HG02973 (cell line): ENCODE data around the gene ARHGAP6.

ENCODE experiments used
- ATAC-seq: cut with Tn5 transposase; IDR thresholded peaks from one replicate; pipeline ENCODE4 v1.9.1; 2021; ENCODE audit warnings: moderate library complexity; ENCODE audit not compliant: unreplicated experiment

ARHGAP6 gene

DNA sequence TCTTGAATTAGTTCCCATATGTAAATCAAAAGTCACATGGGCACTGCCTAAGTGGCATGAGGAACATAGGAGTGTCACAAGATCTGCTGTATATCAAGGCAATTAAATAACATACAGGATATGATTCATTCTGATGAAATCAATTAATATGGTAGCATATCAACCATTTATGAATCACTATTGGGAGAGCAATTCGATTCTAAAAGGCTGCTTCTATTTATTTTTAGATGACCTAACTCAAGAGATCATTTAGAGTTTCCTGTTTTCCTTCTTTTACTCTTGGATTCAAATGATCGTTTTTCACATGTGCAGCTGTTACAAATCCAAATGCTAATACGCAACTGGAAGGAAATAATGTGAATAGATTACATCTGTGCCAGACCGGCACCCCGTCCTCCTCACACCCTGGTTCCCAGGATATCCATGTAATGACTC lies 472.7 kb downstream of the ARHGAP6 start:
- ATAC-seq, result no peak

DNA sequence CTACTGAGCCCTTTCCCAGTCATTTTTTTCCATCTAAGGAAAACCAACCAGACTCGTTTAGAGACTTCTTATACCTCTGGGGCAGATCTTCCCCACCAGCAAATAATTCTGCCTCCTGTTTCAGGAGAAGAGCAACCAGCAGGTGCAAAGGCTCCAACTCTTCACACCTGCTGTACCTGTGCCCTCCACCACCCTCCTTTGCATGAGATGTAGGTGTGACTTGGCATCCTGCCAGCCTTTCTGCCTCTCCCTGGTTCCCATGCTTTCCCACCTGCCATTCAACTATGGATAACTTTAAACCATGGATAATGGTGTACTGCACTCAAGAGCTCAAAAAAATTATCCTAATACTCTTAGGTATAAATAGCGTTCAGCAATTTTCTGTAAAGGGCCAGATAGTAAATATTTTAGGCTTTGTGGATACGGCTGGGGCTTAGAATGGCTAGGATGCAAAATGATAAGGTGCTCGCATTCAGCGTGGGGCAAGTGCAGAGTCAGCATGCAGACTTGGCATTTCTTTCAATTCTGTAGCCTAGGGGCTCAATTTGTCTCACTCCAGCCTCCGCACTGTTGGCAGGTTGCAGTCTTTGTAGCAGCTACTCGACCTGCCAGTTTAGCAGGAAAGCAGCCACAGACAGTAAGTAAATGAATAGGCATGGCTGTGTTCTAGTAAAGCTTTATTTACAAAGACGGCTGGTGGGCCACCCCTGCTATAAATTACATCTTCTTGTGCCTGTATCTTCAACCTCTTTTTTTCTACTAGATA lies 474.8 kb downstream of the ARHGAP6 start:
- ATAC-seq, result no peak

DNA sequence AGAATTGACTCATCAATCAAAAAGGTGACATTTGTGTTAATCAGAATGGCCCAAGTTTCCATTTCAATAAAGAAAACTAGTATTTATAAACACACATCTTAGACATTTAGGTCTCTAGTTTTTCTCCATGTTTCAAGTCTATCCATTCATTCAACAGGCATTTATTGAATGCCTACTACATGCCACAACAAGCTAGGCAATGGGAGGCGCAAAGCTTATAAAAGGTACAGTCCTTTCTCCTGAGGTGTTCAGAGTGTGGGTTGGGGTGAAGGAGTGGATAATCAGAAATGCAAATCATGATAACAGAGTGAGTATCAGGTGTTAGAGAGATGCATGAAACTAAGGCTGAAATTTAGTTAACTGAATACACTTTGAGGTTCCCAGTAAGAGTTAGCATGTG lies 476.6 kb downstream of the ARHGAP6 start:
- ATAC-seq, result no peak

DNA sequence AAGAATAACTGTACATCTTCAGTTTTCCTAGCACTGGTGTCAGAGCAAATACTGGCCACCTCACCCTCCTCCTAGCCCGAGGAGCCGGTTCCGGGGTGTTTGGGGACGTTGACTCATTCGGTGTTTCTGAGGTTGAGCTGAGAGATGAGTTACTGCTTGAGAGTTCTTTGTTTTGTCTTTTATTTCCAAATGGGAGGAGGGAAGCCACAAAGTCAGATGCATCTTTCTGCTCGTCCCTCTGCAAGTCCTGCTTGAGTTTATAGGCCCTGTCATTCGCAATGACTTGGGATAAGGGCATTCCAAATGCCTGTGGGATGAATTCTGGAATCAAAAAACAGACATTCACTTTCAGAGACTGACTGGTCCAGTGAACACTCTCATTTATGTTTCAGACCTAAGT lies 477.1 kb downstream of the ARHGAP6 start:
- no peak for ATAC-seq

DNA sequence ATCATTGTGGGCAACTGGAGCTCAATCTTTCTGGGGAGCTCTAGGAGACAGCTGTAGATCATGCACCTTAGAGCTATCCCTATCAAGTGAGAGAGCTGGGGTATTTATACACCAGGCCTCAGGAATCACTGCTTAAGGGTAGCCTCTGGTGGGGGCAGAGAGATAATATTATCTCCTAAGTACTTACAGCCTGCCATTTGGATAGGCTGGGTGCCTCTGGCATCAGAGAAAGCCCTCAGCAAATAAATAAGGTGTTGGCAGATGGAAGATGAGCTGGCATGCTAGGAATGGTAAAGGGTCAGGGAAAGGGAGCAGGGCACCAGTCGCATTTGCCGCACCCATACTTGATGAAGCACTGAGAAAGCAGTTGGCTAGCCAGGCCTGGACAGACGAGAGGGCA lies 478.7 kb downstream of the ARHGAP6 start:
- no peak for ATAC-seq

DNA sequence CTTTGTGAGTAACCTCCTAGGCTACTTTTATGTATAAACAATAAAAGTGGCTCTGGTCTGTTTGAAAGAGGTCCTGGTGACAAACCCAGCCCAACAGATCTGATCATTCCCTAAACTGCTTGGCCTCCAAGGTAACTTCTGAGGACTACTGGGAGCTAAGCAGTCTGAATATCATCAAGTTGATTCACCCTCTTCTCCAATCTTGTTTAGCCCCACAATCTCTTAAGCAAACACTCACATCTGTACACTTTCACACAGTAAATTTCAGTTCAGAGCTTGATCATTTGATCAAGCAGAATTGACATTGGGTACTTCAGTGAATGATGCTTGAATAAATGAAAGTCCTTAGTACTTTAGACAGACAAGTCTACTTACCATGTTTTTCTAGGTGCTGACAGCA lies 479.9 kb downstream of the ARHGAP6 start:
- no peak for ATAC-seq

DNA sequence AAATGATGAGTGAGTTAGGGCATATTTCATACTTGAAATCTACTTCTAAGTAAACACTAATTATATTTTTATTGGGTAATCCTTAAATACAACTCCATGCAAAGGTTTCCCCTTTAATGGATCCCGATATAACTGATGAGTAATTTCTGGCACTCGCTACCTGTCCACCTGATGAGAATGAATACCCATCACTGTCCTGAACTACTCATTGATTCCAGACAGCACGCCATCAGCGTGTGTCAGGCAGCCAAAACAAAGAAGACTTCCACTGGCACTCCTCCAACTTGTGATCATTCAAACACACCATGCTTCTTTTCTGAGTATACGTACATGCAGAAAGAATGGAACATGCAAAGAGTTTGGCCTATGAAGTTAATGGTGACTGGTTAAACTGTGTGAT lies 485.1 kb downstream of the ARHGAP6 start:
- ATAC-seq, result no peak

DNA sequence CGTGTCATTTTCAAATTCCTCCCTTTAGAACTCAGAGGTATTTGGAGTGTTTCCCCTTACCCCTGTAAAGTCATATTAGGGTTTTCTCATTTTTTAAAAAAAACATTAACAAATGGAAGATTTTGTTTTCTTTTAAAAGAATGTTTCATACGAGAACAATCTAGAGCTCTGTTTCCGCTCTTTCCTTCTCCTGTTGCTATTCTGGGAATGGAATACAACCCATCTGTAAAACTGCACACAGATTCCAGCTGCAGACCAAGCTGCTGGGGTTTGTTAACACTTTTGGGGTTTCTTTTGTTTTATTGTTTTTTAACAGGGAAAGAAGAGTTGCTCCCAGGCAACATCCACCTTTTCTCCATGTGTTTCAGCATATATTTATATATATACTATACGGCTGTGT lies 493.3 kb downstream of the ARHGAP6 start:
- ATAC-seq, result no peak

DNA sequence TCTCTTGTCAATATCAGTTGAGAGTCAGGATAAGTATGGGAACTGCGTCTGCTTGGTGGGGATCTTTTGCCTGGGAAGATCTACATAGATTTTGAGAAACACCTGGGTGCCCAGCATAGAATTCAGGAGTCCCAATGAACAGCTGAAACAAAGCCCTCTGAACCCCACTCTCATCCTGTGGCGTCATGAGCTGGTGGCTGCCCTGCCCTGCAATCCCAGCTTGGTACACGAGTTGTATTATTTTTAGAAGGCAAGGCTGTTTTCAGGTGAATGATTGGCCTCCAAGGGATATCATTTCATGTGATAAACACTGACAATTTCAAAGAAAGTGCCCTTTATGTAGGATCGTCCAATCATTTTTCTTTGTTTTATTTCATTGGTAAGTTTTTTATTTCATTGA lies 493.8 kb downstream of the ARHGAP6 start:
- no peak for ATAC-seq

DNA sequence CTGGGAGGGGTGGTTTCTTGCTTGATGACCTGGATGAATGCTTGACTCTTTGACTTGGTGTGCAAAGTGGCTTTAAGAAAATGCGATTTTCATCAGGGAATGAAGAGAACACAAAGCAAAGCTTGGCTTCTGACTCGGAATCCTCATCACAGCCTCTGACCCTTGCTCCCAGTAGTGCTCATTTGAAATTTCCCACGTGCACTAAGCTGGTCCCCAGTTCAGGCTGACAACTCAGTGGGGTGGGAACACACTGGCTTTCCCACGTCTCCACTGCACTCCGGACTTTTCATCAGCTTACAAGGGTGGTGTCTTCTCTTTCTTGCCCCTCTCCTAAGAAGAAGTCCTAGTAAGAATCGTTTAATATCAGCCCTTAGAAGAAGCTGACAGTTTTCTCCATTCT lies 501.3 kb downstream of the ARHGAP6 start:
- no peak for ATAC-seq

DNA sequence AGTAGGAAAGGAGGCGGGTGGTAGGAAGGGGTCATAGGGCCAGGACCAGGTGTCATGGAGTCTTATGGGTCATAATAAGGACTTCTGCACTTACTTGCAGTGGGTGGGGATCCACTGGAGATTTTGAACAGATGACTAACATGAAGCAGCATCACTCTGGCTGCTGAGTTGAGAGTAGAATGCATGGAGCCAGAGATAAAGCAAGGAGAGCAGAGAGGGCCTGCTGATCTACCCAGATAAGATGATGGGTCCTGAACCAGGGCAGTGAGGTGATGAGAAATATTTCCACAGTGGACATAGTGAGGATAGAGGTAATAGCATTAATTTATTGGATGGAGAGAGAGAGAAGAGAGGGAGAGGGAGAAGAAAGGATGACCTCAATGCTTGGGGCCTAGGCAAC lies 506.6 kb downstream of the ARHGAP6 start:
- ATAC-seq, result no peak

DNA sequence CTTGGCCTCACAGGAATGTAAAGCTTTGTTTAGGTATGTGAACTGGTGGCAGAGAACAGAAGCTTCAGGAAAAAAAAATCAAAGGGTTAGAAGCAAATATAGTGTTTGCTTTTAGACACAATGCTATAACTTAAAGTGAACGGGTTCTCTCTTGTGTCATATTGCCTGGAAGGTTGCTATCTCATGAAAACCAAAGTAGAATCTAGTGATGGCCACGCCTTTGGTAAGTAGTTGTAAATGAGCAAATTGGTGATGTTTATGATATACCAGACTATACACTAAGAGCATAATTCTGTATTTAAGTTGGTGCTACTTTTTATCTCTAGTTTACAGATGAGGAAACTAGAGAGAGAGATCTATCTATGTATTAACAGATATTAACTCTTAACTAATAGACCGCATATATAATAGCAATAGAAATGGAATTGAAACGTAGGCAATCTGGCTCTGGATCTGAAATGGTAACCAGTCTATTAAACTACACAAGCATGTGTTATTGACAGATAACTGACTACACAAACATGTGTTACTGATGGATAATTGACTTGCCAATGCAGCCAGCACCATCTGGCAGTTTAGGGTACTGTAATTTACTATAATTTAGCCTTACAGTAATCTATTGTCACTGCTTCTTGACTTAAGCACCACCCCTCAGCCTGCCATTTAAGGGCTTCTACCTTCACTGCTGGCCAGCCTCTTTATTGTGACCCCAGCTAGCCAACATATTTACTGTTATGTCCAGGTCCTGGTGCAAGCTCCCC lies 513.7 kb downstream of the ARHGAP6 start:
- ATAC-seq, result no peak

DNA sequence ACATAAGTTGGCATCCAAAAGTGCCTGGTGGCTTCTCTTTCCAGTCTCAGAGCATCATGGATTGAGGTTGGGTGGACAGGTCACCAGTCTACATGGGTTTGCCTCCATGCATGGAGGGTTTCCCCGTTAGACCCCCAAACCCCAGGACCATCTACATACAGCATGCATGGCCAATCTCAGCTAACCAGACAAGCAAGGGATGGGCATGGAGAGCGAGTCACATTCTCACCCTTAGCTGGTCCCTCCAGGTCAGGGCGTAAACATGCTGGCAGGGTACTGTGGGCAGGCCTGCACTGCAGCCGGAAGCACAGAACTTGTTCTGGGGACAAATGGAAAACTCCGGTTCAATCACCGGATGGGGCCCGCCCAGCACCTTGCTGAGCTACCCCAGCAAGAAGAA lies 517.3 kb downstream of the ARHGAP6 start:
- ATAC-seq, result no peak

DNA sequence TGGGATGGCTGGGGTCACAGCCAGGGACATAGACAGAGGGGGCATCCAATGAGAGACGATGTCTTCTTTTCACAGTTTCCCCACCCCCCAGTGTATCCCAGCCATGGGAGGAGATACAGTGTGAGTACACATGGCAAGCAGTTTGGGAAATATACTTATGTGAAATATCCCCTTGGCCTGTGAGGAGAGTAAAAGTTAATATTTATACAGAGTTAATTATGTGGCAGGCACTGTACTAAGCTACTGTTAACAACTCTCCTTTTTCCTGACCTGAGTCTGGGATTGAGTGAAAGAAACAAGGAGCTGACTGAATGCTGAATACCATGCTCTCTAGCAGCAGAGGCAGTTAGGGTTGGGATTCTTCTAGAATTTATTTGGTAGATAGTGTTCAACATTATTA lies 519.3 kb downstream of the ARHGAP6 start:
- no peak for ATAC-seq

DNA sequence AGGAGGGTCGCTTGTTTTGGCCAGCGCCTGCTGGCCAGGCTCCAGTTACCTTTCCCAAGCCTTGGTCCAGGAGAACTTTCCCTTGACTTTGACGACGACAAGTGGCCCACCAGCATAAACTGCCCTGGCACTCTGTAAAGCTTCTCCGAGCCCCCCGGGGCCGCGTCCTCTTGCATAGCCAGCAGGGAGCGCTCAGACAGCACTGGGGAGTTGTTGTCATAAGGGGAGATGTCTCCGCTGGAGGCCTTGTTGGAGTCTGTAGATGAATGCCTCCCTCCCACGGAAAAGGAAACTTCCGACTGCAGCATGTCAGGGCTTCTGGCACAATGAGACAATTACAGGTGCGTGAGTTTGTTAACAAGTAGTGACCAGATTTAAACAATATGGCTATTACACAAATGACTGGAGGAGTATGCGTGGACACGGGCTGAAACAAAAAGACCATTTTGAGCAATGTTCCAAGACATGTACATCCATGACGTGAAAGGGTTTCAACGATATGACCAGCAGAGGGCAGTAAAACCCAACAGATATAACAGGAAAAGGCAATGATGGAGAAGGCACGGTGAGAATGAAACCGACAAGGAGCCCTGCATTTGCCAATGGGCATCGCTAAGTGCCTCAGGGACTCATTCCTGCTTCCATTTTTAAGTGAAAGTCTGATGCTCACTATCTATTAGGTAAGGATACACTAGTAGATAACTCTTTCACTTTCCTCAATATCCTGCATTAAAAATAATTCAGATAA lies 521.6 kb downstream of the ARHGAP6 start:
- ATAC-seq, result no peak

DNA sequence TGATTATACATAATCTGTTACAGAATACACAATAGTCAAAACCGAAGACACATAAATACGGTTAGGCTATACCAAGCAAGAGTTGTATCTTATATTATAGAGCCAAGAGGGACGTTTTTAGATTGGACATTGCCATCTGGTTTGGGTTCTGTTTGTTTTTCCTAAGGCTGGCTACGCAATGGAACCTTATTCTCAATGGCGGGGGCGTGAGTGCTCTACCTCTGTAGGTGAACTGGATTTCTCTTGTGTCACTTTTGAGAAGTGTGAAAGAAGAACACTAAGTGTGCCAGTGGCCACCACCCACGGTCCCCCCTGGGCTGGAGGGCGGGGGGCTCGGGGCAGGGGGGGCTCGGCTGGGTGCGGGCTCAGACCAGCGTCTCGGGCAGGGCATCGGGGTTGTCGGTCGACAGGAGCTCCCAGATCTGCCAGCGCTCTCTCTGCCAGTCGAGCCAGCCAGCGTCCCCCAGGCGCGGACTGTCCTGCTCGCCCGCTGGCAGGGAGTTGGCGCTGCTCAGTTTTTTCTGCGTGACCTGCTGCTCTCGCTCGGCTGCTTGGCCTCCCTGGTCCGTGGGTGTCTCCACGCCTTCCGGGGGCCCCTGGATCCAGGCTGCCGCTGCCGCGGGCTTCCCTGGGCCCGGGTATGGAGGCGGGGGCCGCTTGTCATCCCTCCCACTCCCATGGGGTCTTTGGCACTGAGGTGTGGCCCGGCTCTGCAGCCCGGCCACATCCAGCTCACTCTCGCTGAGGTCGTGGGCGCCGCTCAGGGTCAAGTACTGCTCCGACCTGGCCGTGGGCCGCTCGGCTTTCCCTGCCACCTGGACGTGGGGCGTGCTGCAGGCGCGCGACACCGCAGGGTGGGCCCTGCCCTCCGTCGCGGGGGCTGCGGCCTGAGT lies 527.0 kb downstream of the ARHGAP6 start:
- ATAC-seq, result no peak

DNA sequence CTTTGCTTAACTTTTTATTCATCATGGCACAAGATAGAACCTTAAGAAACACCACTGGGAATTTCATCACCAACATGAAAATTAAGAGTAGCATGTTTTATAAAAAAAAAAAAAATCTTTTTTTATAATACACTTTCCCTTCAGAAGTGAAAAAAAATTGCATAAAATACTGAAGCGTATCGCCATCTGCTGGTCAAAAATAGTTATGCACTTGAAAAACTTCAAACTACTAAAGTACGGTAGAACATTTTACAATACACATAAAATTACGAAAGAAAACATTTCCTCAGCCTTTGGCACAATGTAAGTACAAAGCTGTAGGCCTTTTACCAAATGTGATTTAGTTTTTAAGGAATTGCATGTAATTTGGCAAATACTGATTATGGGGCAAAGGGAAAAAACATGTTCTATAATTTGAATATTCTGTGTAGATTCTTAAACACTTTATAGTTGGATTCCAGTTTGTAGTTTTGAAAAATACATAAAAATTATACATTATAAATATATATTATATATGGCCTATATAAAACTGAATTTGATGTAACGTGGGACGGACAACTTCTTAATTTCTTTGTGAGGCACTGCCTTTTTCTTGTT lies 528.1 kb downstream of the ARHGAP6 start:
- ATAC-seq, result no peak

DNA sequence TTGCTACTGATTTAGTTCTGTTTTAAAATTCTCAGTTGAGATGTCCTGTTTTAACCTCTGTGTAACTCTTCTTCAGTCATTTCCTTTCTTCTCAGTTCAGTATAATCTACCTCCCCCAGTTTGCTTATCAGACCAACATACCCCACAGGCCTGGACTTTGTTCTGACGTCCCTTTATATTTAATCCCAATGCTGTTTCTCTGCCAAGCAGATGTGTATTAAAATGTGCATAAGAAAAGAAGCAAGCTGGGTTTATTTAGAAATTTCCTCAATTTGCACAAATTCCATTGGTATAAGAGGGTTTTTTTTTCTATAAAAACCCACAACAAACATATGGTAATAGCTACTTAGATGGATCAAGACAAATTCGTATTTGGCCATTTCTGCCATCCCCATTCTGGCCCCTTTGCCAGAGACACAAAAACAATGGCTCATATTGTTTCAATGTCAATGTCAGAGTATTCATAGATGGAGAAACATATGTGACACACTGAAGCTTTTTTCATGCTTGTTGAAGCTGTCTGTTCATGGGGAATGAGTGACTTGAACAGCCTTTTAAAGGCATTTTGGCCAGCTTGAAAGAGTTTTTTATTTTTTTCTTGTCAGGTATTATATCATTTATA lies 530.0 kb downstream of the ARHGAP6 start:
- ATAC-seq, result no peak

DNA sequence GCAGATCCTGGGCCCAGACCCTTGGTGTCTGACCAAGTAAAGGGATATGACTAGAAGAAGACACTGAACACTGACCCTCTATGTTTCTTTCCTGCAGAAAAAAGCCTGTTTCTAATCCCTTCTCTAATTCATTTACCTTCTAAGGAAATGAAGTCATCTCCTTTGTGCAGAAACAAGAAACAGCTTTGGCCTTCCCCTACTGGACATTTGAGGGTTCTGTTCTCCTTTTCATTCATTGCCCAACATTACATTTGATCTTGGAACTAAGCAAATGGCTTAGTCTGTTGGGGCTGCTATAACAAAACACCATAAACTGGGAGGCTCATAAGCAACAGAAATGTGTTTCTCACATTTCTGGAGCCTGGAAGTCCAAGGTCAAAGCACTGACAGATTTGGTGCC lies 534.6 kb downstream of the ARHGAP6 start:
- ATAC-seq, result no peak

DNA sequence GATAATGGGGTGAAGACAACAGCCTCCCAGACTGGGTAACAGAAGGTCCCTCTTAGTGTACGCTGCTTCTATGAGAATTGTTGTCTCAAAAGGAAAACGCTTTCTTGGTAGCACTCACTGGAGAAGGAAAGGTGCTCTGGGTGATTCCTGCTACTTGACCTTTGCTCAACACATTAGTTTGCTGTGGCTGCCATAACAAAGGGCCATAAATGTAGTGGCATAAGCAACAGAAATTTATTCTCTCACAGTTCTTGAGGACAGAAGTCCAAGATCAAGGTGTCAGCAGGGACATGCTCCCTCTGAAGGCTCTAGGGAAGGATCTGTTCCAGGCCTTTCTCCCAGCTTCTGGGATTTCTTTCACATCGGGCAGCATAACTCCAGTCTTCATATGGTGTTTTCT lies 535.6 kb downstream of the ARHGAP6 start:
- no peak for ATAC-seq
